HG03066 (cell line): ENCODE measurements around the gene PARD3.

ENCODE experiments used
- ATAC-seq: cut with Tn5 transposase; IDR thresholded peaks from one replicate; pipeline ENCODE4 v1.9.1; 2021; ENCODE audit warnings: low read depth; ENCODE audit not compliant: unreplicated experiment

Gene PARD3

DNA sequence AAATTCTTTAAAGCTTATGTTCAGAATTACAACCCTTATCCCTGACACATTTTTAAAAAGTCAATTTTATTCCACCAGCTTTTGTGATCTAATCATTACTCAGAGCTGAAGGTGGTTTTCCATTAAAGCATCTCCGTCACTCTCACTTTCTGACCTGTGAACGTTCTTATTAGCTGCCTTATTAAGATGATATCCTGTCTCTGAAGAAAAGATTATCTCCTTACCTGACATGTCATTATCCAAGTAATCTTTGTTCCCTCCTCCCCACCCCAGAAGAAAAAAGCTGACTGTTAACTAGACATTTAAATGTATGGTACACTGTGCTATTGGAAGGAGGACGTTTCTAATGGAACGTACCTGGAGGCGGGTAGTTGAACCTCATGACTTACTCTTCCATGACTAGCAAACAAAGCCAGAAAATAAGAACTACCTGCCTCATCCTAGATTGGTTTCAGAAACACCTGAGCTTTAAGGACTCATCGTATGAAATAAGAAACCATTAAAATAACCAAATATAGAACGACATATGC lies 708.7 kb downstream of the PARD3 start:
- ATAC-seq: no peak

DNA sequence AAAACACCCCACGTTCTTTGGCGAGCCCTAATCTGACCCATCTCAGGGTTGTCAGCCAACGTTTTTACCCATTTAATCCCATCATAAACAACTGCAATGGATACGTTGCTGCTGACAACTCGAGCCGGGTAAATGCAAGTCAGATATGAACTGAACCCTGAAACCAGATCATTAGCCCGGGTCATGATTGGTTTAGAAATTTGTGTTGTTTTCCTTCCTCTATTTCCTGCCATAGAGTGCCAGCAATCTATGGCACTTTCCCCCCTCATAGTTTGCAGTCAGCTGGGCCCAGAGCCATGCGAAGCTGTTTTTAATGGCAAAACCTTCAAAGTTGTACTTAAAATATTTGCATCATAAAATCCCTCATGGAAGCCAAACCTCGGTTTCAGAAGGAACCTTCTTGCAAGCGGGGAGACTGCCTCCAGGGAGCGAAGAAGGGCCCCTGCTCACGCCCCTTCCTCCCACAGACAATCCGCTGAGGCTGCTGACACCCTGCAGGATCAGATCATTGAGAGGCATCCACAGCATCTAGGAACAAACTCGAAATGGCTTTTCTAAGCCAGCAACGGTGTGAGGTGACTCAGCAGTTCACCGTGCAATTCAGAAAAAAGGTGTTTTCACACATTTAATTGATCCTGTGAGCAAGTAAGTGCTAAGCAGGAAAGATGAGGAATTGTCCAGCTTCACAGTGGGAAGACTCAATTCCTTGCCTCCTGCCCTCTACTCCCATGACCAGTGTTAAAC lies 710.1 kb downstream of the PARD3 start:
- ATAC-seq: no peak

DNA sequence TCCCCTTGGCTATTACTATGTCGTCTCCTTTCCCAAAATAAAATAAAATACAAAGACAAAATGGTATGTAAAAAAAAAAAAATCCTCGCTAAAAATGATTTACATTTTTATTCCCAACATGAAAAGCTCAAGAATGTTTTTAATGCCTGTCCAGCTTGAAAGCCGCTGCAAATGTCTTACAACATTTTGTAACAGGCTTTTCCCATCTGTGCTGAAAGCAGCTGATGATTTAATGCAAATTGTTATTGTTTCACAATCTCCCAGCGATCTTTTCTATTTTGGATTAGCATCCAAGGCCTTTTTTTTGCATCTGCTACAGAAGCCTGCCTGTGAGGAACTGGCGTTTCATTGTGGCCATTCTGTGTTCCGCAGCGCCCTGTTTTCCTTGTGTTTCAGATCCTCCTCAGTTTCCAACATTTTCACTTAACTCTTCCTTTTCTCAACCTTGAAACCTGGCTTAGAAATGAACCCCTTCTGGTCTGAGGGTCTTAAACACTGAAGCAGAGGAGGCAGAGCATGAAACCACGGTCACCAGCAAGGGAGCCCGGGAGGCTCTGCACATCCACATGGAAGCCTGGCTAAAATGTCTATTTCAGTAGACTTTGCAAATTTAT lies 712.1 kb downstream of the PARD3 start:
- no peak for ATAC-seq

DNA sequence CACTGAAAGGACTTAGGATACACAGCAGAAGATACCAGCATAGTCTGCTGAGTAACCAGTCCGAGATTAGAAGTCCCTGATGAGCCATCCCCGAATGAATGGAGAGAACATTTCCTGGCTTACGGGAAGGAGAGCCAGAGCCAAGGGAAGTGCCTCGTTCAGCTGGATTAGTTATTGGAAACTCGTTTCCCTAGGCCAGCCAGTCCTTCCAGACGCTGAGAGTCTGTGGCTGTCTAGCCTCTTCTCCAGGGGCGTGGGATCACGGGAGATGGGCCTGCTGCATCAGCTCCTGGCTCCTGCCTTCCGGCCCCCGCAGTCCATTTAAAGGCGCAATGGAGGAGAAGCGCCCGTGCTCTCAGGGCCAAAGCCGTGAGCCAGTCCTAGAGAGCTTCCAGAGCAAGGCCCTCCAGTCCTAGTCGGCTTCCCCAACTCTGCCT lies 712.8 kb downstream of the PARD3 start:
- ATAC-seq: no peak

DNA sequence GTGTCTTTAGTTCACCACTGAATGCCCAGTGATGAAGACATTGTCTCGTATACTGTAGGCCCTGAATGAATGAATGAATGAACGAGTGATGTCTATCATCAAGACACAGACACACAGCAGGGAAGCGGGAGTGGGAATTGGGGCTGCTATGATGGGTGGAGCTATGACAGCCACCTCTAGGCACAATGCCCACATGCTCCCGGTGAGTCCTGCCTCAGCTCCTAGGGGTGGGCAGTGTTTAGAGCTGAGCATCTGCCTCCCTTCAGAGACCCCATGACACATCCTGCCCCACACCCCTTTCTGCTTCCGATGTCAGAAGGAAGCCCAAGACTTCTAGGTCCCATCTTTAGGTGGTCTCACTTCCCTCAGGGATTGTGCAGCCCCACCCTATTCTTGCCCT lies 714.1 kb downstream of the PARD3 start:
- ATAC-seq: no peak

DNA sequence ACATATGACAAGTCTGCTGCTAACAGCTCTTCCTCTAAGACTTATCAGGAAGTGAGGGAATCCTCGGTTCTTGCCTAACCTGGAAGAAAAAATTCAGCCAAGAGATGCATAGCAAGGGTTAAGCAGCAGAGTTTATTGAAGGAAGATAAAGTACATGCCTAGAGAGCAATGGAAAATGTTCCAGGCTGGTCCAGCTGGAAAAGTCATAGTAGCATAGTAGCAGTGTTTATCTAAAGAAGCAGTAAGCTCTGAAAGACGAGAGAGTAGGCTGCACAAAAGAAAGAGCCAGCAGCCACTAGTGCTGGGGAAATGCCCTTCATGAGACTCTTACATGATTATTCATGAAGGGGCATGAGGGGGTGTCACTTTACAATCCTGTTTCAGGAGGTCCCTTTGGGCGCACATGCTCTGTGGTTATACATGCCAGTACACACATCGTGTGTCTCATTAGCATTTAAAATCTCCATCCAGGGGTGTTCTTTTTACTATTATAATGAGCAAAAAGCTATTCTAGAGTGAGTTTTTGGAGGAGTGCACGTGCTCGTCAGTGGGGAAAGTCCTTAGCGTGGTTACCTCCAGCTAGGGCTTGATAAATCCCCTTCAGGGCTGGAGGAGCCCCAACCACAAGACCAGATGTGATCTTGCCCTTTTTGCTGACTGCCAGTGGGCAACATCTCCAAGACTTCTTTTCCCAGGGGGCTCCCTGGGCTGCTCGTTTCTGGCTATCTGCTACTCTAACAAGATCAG lies 716.1 kb downstream of the PARD3 start:
- ATAC-seq: no peak

DNA sequence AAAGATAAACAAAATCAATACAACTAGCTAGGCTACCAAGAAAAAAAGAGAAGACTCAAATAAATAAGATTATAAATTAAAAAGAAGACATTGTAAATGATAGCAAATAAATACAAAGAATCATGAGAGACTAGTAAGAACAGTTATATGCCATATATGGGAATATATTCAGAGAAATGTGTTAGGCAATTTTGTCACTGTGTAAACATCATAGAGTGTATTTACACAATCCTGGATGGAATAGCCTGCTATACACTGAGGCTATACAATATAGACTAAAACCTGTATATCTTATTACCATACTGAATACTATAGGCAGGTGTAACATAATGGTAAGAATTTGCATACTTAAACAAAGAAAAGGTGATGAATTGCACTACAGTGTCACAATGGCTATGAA lies 717.4 kb downstream of the PARD3 start:
- ATAC-seq: no peak

DNA sequence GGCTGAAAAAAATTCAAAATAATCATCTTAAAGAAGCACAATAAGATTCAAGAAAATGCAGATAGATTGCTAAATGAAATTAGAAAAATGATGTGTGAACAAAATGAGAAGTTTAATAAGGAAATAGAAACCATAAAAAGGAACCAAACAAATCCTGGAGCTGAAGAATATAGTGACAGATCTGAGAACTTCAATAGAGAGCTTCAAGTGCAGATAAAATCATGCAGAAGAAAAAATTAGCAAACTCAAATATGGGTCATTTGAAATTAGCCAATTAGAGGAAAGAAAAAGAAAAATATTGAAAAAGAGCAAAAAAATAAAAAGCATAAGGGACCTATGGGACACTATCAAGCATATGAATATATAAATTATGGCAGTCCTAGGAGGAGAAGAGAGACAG lies 720.1 kb downstream of the PARD3 start:
- no peak for ATAC-seq

DNA sequence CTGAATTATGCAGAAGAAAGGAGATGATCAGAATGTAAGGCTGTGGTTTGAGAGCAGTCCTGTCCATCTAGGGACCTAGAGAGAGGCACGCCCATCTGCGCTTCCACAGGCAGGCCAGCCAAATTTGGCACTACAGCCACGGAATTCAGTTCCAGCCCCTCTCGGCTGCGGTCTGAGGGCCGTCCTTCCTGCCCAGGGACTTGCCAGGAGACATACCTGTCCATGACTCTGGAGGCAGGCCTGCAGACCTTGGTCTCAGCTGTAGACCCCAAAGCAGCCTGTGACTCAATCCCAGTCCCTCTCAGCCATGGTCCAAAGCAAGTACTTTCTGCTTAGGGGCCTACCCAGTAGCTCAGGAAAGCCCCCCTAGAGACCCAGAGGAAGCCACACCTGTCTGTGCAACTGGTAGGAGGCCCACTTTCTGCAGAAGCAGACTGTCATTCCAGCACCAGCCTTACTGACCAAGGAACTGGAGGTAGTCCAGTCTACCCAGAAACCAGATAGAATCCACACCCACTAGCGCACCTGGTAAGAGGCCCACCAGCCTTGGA lies 720.9 kb downstream of the PARD3 start:
- no peak for ATAC-seq

DNA sequence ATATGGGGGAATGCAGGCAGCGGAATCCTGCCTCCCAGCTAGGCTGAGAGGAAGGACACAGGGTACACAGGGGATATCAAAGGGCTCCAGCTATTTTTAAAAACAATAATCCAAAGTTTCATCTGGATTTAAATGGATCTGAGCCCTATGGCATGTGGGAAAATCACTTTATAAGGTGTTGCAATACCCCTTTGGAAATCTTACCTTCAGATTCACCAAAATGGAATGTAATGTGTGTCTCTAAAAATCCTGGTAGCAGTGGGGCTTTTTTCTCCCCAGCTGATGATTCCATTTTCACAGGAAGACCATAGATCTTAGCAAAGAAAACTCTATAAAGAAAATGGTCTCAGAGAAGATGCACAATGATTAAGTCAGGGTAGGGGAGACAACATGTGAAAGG lies 722.2 kb downstream of the PARD3 start:
- no peak for ATAC-seq

DNA sequence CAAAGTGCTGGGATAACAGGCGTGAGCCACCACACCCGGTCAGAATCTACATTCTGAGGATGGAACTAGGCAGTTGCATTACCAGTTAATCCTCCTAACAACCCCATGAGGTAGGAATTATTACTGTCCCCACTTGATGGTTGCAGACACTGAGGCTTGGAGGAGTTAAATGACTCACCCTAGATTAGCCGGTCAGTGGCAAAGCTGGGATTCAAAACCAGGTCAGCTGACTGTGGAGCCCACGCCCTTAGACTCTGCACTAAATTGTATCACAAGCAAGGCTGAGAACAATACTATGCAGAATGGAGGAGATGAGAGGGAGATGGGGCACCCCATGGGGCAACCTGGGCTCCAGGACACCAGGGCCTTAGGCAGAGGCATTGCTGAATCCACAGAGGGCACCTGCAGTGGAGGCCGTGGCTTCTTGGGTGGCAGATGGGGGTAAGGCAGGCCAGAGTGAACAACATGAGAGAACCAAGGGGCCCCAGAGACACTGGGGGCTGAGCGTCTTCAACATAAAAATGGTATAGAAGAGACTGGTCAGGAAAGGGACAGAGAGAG lies 723.4 kb downstream of the PARD3 start:
- no peak for ATAC-seq

DNA sequence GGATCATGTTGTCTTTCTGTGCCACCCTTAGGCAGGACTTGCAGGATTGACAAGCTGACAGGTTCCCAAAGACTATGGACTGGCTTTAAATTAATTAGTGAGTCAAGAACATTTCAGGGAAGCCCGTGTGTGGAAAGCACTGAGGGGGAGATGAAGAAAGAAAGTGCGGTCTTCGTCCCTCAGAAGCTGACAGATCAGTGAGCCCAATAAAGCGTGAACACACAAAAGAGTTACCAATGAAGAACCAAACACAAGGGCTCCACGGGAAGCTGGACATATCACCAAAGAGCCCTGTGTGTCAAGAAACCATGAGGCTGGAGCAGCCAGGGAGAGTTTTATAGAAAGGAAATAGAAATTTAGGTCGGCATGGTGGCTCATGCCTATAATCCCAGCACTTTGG lies 725.8 kb downstream of the PARD3 start:
- ATAC-seq: no peak

DNA sequence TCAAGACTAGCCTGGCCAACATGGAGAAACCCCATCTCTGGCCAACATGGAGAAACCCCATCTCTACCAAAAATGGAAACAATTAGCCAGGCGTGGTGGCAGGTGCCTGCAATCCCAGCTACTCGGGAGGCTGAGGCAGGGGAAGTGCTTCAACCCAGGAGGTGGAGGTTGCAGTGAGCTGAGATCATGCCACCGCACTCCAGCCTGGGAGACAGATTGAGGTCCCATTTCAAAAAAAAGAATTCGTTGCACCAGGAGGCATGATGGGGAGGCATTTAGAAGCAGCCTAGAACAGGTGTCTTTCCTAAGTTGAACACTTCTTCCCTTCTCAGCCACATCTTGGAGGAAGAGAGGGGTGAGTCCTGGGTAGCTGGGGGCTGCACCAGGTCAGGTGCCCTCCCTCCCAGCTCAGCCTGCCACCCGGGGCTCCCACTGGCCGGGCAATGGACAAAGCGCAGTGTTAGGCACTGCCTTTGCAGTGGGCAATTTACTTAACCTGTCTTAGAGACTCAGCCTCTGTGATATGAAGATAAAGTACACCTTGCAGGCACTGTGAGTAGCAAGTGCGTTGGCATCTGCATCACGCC lies 726.8 kb downstream of the PARD3 start:
- no peak for ATAC-seq

DNA sequence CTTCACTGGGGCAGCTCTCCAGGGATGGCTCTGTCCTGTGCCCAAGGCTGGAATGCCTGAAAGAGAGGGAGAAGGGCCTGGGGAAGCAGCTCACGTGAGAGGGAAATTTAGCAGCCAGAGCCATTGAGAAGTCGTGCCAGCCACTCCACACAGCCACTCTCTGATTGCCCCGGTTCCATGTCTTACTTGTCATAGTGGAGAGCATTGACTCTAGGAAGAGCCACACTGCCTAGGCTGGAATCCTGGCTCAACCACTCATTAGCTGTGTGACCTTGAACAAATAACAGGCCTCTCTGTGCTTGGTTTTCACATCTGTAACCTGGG lies 728.0 kb downstream of the PARD3 start:
- ATAC-seq: no peak

DNA sequence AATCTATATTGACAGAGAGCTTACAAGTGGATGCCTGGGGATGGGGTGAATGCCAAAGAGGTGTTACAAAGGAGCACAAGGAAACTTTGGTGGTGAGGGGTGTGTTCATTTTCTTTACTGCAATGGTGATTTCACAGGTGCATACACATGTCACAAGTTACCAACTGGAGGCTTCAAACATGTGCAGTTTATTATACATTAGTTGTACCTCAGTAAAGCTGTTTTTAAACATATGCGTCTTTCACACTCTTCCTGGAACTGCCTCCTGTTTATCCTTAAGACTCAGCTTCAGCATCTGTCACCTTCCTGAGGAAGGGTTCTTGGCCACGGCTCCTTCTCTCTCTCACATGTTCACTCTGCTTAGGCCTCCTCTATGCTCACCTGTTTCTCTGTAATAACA lies 731.5 kb downstream of the PARD3 start:
- ATAC-seq: no peak

DNA sequence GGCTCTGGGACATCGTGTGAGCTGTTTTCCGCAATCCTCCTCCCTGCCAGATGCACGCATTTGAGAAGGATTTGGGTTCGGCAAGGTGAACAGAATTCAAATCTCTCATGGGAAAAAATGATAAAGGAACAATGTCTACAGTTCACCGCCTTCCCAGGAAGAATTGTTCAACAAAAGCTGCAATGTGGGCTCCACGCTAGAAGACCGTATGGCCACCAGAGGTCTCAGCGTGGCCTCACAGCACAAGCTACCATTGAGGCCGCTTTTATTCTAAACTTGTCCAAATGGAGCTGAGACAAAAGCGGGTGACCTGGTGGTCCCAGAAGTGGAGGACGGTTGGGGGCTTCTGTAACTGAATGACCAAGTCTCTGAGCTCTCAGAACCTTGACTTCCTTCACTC lies 733.1 kb downstream of the PARD3 start:
- no peak for ATAC-seq

DNA sequence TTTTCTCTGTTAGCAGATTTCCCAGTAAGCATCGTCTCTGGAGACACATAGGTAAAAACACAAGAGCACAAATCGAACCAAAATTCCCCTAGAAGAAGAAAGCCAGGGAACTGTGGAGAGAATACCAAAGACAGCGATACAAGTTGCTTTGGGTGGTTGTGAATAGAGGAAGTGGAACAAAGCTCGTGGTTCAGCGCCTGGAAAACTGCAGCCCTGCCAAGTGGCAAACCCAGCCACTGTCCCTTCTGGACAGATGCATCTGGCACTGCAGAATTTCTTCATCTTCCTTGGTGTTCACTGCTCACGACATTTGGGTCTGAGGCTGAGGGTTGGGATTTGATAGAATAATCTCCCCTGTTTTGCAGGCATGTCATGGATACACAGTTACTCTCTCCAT lies 733.8 kb downstream of the PARD3 start:
- ATAC-seq: no peak

DNA sequence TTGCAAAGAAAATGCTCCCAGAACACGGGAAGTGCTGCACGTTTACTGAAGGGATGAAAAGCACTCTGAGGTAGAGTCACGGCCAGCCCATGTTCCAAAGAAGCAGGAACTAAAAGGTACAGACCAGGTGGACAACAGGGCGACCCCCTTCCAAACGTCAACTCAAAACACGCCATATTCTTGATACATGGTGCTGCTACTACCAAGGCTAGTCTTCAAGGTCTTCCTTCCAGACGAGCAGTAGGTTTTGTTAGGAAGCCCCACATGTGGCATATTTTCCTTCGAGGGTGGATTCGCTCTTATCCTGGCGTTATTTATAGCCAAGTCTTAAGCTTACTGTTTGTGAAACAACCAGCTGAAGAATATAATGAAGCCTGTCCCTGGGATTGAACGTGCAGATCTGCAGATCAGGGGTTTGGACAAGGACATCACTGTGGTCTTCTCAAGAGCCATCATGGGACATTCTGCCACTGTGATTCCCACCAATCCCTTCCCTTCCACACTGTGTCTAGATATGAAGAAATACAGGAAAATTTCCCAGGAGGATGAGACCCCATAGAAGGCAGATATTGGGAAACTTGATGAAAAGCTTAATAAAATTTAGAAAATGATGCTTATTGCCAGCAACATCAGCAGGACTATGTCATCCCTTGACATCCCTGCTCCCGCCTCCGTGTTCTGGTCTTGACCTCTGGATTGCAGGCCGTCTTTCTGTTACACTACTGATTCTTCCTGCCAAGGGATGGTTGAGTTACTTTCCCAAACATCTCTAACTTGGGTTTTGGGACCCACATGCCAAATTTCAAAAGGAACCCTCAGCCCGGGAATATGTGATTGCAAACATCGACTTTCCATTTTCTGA lies 734.4 kb downstream of the PARD3 start:
- ATAC-seq: no peak

DNA sequence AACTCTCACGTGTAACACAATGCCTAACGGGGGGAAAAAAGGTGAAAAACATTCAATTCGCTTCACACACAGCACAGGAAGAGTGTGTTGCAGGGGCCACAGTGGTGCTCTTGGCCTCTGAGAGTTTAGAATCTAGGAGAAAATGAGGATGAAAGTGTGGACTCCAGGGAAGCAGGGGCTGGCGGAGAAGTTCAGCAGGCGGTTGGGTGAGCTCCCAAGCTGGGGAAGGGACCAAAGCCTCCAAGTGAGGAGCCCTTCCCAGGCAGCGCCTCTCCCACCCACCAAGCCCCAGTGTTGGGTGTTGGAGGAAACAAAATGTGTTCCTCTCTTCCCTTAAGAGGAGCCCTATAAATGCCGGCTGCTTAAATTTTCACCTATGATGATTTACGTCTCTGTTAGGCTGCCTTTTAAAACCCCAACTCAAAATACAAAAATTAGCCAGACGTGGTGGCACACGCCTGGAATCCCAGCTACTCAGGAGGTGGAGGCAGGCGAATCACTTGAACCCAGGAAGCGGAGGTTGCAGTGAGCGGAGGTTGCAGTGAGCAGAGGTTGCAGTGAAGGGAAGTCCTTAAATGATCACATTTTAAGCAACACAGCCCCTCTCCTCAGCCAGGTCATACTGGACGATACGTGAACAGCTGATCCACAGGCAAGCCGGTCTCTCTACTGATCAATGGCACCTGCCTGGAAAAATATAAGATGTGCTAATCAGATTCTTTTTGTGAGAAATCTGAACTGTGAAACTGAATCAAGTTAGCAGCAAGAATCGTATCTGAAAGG lies 735.2 kb downstream of the PARD3 start:
- no peak for ATAC-seq
